HEK293T (cell line): ENCODE results near the gene FSIP1.

Experiments used
- ARNT ChIP-seq: fragments of 450-650 bp; IDR thresholded peaks from 2 replicates; pipeline ENCODE4 v1.6.1; 2017; ENCODE audit warnings: mild to moderate bottlenecking
- BHLHE40 ChIP-seq: fragments of 450-650 bp; IDR thresholded peaks from 2 replicates; pipeline ENCODE4 v1.6.1; 2016; ENCODE audit warnings: mild to moderate bottlenecking, moderate library complexity, borderline replicate concordance
- ELF4 ChIP-seq: fragments of 450-650 bp; IDR thresholded peaks from 2 replicates; pipeline ENCODE4 v1.6.1; 2017; ENCODE audit warnings: antibody characterized with exemption
- FOXA1 ChIP-seq: fragments of 450-650 bp; IDR thresholded peaks from 2 replicates; pipeline ENCODE4 v1.6.1; 2016; ENCODE audit warnings: mild to moderate bottlenecking
- FOXM1 ChIP-seq: fragments of 450-650 bp; IDR thresholded peaks from 2 replicates; pipeline ENCODE4 v1.6.1; 2017; ENCODE audit warnings: mild to moderate bottlenecking, borderline replicate concordance
- SUZ12 ChIP-seq: fragments of 450-650 bp; IDR thresholded peaks from 2 replicates; pipeline ENCODE4 v1.6.1; 2016; ENCODE audit warnings: mild to moderate bottlenecking
- TARDBP ChIP-seq: fragments of 450-650 bp; IDR thresholded peaks from 2 replicates; pipeline ENCODE4 v1.6.1; 2016
- ZNF384 ChIP-seq: fragments of 450-650 bp; IDR thresholded peaks from 2 replicates; pipeline ENCODE4 v1.6.1; 2016

DNA sequence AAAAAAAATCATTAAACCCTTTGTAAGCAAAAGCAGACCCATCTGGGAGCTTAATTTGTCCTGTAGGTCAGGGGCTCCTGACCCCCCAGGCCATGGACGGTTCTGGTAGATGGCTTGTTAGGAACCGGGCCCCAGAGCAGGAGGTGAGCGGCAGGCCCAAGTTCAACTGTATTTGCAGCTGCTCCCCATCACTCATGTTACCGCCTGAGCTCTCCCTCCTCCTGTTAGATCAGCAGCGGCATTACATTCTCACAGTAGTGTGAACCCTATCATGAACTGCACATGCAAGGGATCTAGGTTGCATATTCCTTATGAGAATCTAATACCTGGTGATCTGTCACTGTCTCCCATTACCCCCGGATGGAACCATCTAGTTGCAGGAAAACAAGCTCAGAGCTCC is 60.7 kb downstream of the FSIP1 start:
- TF ChIP-seq ELF4 (no peak), BHLHE40 (no peak), SUZ12 (no peak), ARNT (no peak), ZNF384 (no peak), FOXA1 (no peak), TARDBP (no peak), FOXM1 (no peak)
